ENCODE measurements around the gene TENM4.

DNA sequence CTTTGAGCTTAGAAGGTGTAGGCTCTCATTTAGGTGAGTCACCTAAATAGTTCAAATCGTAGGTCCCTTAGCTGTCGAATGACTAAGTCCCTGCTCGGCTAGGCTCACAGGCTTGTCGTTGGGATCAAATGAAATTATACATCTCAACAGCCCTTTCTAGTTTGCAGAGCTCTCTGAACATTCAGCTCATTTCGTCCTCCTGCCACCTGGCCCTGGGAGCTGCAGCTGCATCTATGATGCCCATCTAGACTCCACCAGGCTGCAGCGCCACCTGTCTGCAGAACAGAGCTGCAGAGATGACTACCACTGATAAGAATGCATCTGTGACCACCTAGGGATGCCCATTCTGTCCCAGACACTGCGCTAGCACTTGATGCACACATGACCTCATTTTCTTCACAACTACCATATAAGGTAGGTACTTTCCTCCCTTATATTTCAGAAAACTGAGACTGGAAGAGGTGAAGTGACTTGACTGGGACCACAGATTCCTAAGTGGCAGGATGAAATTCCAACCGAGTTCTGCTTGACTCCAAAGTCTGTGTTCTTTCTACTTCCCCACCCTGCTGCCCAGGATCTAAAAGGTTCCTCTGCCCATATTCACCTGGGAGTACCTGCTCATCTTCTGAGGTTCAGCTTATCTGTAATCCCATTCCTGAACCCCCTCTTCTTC lies 725.1 kb downstream of the TENM4 start:
- TF ChIP-seq, protein P1, sequence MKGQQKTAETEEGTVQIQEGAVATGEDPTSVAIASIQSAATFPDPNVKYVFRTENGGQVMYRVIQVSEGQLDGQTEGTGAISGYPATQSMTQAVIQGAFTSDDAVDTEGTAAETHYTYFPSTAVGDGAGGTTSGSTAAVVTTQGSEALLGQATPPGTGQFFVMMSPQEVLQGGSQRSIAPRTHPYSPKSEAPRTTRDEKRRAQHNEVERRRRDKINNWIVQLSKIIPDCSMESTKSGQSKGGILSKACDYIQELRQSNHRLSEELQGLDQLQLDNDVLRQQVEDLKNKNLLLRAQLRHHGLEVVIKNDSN (IDR thresholded peaks at IDR 0.05), result no peak
- no peak for TF ChIP-seq MAX (IDR thresholded peaks at IDR 0.05)
- no peak for TF ChIP-seq CREB1 (IDR thresholded peaks at IDR 0.05; ENCODE audit: low read depth)
- no peak for TF ChIP-seq CEBPB (IDR thresholded peaks at IDR 0.05)
- no peak for TF ChIP-seq NFIC (IDR thresholded peaks at IDR 0.05)
- TF ChIP-seq EP300 (IDR thresholded peaks at IDR 0.05; ENCODE audit: borderline replicate concordance), result no peak
- TF ChIP-seq REST (IDR thresholded peaks at IDR 0.05; ENCODE audit: low read depth), result no peak
- no peak for TF ChIP-seq ZBTB7A (IDR thresholded peaks at IDR 0.05; ENCODE audit: low read depth)
- peak; percentile 60 for TF ChIP-seq TEAD4 (IDR thresholded peaks at IDR 0.05)
- no peak for TF ChIP-seq TCF12 (IDR thresholded peaks at IDR 0.05; ENCODE audit: low read depth)

All from Ishikawa (cell line).